Stimulated activated CD4-positive, alpha-beta T cell treated with anti-CD3 and anti-CD28 coated beads, Interleukin-1b, Interleukin-23, amount 100 ng/mL, for 24 hours (primary cell): ENCODE results near the gene TCFL5.

Experiments used
- DNase-seq, 4 experiments: peaks; one replicate each; pipeline ENCODE4 v3.0.0-alpha.2; 2020; ENCODE audit warnings: low read depth in 4 of 4, low spot score in 1 of 4

The TCFL5 gene

DNA sequence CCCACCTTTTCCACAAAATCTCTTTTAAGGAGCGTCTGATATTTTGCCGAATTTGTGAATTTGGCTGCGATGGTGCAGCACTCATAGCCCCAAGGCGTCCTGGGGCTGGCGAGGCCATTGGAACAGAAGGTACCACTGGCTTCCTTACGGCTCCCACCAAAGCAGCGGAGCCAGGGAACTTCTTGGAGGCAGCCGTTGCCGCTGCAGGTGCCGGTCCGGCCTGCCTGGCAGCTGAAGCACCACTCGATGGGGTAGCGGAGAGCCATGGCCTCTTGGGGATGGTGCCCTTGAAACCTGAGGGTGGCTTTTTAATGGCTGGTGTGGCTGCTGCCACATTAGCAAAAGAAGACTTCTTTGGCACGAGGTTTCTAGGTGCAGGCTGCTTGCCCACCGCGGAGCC lies 34.9 kb upstream of the TCFL5 start:
- DNase-seq: no peak

DNA sequence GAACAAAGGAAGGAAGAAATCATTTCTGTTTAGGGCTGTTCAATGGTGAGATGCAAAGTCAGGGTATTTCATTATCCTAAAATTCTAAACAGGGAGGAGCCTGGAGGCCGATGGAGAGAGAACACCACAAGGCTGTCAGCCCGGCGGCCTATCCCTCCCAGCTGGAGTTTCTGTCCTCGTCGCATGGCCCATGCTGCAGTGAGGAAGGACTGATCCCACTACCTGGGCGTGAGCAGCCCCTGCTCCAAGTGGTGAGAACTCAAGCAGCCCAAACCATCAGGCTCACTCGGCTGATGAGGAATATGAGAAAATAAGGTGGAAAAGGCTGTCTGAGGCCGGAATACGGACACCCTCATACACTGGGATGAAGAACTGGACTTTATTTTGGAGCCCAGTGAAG lies 33.9 kb upstream of the TCFL5 start:
- DNase-seq: no peak

DNA sequence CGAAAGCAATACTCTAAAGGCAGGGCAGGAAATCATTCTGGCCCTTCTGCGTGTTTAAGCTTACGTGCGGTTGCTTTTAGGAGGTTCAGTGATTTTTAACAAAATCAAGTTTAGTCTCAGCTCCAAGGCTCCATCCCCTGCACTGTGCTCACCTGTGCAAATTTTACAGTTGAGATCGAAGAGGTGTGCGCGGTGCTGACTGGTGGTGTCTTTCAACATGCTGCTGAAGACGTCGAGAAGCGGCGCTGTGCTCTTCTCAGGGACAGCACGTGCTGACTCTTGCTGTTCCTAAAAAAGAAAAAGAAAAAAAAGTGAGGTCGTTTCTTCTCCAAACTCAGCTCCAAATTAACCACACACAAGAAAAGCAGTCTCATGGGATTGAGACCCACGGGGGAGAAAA lies 32.6 kb upstream of the TCFL5 start:
- DNase-seq: no peak

DNA sequence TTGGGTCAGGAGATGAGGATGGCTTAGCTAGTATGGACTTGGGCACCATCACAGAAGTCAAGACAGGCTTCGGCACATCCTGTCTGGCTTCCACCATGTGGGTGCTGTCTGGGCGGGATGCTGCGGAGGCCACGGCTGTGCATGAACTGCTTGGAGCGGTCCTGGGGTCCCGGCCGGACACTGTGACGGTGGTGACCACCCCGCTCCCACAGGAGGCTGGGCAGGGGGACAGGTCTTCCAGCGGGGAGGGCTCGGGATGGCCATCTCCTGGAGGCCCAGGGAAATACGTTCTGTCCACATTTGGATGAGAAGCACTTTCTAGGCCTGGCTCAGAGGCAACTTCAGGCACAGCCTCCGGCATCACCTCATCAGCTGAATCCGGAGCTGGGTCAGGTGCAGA lies 32.1 kb upstream of the TCFL5 start:
- DNase-seq: no peak

DNA sequence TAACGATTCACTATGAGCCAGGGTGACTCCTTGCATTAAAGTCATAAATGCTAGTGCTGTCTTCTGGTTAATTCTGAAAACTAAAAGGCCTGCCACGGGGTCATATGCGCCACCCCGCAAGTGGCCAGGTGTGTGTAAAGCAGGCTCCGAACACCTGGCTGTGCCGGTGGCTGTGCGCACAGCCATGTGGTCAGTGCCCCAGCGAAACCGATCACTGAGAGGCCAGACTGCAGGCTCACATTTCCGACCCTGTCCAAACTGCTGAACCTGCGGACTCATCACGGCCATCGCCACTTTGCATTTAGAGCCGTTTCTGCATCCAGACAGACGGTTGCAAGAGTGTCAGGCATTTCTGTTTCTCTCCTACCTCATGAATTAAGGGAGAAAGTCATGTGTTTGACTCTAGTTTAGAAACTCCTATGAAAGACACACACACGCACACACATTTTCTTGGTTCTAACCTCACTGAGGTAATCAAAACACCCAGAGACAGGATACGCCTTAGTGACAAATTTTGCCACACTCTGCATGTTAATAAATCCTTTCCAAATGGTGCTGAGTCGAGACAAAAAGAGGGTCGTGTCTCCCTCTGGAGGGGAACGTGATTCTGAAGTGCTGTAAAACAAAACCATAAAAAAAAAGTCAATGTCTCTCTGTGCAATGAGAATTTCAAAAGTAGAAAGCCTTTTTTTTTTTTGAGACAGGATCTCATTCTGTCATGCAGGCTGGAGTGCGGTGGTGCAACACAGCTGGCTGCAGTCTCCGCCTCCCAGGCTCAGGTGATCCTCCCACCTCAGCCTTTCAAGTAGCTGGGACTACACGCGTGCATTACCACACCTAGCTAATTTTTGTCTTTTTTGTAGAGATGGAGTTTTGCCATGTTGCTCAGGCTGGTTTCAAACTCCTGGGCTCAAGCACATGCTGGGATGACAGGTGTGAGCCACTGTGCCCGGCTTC lies 31.0 kb upstream of the TCFL5 start:
- DNase-seq: no peak

DNA sequence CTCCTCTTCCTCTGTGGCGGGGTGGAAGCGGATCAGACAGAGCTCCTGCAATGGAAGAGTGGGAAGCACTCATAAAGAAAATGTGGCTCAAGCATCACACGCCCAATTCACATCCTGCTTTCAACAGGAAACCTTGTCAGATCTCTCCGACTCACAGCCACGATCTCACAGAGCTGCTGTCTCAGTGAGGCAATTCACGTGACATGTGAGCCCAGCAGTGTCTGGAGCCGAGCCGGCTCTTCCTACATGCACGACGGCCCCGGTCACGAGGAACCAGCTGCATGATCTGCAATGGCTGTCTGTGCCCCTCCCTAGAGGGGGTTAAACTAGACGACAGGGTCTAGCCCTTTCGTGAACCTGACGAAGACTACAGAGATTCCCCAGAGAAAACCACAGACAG lies 29.5 kb upstream of the TCFL5 start:
- no peak for DNase-seq

DNA sequence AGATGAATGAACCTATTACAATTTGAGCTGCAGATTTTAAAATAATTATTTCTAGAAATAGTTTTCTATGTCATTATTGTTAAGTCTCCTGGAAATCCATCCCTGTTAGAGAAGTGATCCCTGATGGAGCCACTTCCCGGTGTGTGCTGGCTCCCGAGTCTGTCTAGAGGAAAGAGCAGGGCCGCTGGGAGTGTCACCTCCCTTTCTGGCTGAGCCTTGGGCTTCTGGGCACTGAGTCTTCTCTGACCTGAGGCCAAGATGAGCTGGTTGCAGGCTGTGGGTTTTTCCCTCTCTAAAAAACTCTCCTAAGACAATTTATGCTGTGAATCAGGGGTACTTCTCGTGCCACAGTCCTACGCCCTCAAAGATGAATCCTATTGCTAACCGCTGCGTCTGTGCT lies 28.8 kb upstream of the TCFL5 start:
- DNase-seq: no peak

DNA sequence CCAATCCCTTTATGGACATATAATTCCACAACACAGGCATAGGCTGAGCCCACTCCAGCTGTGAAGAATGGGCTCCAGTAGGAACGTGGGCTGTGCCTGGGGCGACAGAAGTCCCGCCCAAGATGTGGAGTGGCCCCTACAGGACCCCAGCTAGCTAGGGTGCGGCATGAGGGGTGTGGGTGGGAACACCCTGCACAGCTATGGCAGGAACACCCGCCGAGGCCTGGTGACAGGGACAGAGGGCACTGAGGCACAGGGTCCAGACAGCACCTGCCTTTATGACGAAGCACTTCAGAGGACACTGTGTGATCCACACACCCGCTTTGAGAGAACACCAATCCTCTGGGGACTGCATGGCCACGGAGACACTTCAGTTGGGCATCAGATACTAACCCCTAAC lies 28.2 kb upstream of the TCFL5 start:
- DNase-seq: no peak

DNA sequence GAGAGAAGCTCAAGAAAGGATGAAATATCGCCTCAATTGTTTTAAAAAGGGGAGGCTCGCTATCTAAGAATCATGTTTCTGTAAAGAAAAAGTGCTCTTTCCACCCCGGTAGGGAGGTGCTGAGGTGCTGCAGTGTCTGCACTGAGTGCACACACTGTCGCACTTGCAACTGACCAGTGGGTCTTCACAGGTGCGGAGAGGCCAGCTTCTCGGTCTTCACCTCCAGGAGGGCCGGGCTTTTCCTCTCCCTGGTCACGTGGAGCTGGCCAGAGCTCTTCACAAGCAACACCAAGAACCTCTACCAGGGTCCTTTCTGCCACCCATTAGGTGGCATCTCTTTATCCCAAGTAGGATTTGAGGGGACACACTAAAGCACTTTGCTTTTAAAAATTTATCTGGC lies 27.8 kb upstream of the TCFL5 start:
- DNase-seq: no peak

DNA sequence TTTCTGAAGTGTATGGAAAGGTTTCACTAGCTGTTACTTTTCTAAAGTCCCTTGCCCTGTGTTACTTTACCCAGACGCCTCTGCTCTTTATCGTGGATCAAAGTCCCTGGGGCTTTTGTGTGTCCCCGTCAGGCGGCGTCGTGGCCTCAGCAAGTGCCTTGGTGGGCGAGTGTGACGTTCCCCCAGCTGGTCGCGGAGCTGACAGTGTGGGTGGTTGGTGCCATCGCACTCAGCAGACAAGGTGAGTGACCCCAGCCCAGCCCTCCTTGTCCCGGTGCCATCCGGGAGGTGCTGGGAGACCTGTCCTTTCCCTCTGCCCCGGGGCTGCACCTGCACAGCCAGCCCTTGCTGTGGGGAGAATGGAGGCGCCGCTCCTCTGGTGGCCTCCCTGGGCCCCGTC lies 27.3 kb upstream of the TCFL5 start:
- DNase-seq: no peak

DNA sequence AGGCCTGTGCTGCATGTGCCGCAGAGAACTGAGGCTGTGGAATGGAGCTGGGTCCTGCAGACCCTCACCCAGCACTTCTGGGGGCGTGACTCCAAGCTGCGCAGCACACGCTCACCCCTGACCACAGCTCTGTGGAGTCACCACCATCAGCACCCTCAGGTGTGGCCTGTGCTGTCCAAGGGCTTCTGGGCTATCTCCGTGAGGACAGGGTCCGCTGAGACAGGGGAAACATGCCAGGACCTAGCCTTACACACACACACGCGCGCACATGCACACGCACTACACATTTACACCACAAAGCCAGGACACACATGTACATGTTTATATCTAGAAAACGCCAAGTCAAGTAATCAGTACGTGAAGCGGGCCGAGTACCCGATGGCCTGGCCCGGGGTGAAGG lies 26.8 kb upstream of the TCFL5 start:
- no peak for DNase-seq

DNA sequence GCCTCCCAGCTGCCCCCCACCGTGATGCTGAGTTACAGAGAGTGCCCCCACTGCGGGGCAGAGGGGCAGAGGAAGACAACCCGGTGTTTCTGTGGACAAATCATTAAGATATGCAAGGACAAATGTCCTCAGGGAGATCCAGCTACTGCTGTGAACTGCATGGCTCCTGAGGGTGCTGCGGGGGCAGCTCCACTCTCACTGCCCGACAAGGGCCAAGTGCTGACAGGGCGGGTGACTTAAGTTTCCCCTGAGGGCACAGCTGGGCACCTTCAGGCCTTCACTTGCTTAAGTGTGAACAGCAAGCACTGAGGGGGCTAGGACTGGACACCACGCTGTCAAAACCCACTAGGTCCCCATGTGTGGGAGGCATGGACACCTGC lies 26.2 kb upstream of the TCFL5 start:
- no peak for DNase-seq

DNA sequence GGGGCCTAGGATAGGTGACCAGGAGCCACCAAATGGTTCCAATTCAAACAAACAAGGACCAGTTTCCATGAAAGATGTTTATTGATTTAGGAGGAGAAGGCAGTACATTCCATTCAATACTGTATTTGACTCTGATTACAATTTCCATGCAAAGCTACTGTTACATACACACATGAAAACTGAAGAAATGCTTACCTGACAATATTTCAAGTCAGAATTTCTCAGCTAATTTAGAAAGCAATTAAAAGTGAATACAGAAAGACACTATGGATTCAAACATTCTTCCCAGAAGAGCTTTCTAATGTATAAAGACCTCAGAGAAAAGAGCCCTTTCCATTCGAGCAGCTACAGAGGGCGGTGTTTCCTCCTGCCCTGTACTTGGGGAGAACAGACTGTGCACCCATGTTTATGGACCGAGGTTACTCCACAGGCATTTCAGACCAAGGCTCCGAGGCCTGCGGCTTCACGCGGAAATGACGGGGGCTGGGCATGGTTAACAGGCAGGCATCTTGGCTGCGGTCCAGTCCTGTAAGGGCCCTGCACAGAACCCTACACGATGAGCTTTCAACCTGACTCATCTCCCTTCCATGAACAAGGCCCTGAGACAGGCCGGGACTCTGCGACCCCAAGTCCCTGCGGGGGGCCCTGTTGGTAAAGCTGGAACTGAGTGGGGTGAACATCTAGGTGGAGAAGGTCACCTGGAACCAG lies 25.7 kb upstream of the TCFL5 start:
- no peak for DNase-seq

DNA sequence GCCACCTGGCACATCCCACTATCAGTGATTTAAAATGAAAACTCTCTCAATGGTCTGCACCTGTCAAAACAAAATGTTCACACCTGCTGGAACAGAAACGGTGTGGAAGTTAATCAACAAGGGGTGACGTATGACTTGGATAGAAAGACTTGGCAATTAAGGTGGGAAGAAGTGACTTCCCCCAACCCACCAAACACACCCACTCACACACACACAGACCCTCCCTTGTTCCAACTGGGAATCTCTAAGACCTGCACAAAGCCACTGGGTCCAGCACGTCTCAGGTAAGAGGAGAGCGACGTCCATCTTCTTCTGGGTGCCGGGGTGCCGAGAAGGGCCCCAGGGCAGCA lies 25.1 kb upstream of the TCFL5 start:
- no peak for DNase-seq

DNA sequence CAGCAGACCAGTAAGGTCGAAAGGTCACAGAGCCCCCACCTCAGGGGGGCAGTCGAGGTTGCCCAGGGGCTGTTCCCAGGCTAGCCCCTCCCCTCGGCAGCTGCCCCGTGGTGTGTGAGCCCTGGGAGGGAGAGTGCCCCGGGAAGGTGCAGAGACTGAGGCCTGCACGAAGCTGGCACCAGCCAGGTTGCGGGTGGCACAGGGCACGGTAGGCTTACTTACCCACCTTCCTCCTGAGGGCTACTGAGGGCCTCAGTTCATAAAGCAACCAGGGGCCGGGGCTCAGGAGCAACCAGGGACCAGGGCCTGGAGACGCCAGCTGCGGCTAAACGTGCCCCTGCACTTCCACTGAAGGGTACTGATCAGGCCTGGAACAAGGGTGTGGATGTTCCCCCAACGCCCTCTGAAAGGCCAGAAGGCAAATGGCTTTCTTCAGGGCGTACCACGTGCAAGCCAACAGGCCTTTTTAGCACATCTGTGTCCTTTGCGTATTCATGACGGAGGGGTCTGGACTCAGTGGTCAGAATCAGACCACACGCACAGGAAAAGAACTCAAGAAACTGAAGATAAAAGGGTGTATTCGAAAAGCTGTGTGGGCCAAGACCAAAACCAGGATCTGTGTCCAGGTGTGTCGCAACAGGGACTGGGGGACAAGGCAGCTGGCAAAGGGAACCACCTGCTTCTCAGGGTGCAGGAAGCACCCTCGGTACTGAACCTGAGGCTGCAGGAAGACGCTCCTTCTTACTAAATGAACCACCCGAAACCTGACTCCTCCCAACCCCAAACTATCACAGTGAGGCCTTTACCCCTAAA lies 24.5 kb upstream of the TCFL5 start:
- DNase-seq: no peak

DNA sequence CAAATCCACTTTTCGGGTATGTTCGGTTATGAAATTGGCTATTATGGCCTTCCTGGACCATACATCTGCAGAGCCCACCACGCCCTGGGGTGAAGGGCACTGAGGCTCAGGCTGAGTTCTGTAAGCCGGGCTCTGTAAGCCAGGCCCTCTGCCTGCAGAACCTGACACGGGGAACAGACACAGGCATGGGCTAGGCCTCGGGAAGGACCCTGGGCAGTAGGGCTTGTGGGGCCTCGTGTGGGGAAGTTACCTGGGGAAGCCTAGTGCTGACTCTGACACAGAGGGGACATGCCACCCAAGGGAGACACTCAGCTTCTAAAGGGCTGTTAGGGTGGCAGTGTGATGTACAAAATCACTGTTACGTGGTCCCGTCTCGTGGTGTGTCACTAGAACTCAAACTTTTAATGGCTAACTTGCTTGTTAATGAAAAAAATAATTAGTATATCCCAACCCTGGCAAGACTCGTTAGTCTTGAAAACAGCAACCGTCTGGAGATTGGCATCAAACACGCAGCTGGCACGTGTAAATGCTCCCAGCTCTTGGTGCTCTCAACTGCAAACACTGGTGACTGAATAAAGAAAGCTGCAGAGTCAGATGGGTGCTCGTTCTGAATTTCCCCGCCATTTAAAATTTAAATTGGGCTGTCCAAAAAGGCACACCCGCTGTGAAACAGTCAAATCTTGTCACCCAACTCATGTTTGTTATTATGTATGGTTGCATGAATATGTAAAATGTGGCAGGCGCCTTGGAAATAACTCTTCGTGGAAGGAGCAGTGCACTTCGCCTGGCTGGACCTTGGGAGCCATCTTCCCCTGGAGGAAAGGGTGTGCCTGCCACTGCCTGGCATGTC lies 23.6 kb upstream of the TCFL5 start:
- no peak for DNase-seq

DNA sequence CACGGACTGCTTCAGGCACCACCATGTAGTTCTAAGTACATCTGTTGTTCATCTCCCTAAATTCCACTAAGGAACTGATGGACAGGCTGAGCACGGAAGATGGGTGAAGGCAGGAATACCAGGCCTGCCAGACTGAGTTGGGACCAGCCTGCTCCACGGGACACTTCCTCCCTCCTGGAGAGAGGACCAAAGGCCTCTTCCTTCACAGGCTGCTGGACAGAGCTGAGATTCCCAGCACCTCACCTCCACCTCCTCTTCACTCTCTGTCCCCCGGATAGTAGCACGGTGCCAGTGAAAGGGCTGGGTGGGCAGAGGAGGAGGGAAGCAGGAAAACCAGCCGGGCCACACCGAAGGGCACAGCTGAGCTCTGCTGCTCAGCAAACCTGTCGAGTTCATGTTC lies 22.9 kb upstream of the TCFL5 start:
- DNase-seq: no peak

DNA sequence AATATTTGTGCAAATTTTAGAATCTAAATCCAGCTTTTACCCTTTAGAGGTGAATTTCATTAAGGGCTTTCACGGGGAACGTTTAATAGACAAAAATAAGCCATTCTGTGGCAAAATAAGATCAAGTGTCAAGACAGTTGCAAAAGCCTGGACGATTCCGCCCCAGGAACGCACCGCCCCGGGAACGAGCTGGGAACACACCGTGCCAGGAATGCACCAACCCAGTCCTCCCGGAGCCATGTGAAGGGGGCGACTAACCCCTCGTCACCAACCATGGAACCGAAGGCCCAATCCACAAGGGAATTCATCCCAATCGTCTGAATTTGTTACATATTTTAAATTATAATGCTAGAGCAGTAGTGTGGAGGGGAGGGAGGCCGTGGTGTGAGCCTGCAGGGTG lies 20.8 kb upstream of the TCFL5 start:
- no peak for DNase-seq

DNA sequence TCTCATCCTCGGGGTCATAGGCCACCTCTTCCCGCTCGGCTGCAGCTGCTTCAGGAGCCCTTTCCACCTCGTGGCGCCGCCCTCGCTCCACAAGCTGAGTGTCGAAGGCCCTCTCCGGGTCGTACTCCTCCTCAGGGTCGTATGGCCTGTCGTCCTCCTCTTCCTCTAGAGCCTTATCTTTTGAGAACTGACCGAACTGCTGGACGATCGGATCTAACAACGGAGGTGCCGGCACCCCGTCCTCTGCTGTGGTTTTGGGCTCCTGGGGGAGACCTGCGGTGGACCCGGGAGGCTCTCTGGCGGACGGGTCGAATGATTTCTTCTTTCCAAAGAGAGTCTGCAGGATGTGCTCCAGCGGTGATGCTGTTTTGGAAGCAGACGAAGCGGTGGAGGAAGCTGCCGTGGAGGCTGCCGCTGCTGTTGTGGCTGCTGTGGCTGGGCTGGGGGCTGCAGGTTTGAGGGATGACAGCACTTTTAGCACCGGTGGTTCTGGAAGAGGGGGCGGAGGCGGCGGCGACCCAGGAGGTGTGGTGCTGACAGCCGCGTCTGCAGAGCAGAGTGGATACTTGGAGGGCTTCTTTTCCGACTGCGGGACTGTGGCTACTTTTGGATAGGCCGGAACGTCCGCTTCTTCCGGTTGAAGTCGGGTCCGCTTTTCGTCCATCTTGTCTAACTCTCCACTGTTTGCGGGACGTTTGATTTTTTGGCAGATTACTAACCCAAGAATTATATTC lies 20.2 kb upstream of the TCFL5 start:
- no peak for DNase-seq

DNA sequence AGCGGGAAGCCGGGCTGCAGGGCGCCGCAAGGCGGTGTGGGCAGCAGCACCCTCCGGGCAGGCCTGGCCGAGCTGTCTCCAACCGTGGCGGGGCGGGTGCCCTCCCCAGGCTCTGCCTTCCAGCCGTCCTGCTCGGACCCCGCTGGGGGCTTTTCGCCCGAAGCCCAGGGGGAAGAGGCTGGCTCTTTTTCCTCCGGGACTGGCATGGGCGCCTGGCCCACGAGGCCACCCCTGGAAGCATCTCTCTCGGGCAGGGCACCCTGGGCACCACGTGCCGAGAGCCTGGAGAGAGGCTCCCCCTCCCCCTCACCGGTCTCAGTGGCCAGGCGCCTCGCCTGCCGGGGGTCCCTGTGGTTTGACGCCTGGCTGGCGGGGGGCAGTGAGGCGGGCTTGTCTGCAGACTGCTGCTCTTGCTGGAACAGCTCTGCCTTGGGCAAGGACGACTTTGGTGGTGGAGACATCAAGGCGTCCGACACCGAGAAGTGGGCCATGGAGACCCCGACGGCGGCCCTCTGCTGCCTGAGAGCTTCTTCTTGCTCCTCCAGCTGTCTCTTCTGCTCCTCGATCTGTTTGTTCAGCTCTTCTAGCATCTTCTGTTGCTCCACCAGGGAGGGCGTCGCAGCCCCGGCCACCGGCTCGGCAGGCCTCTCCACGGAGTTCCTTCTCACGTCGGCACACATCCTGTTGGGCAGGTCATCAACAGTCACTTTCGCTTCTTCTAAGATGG lies 19.5 kb upstream of the TCFL5 start:
- no peak for DNase-seq
